Left lobe of liver (tissue), 2 donors: ENCODE results near the gene ANKRD60. TPM values are rescaled to one million over a fixed set of nuclear protein-coding genes. Genes with fewer than 3 reads are reported as not detected.

Source experiments
- ATAC-seq: fragments of 200-7000 bp; cut with Tn5 transposase; one replicate; pipeline ENCODE4 v1.9.1; 2020; ENCODE audit warnings: mild to moderate bottlenecking, moderate library complexity
- DNase-seq: peaks from one replicate; pipeline ENCODE4 v3.0.0-alpha.2; 2020; ENCODE audit warnings: low spot score
- total RNA-seq: library from RNA; stranded (reverse); gene quantifications from one replicate; pipeline ENCODE4 v1.2.1, GENCODE V29; 2021
- donor health status: DM: no; HTN: no; CAD: no; lungs with moderate emphysema.
- donor health status: DM: no; HTN: yes; CAD: no.

ANKRD60 gene
- total RNA-seq, 1 donor from 2014 or later, result not detected

DNA sequence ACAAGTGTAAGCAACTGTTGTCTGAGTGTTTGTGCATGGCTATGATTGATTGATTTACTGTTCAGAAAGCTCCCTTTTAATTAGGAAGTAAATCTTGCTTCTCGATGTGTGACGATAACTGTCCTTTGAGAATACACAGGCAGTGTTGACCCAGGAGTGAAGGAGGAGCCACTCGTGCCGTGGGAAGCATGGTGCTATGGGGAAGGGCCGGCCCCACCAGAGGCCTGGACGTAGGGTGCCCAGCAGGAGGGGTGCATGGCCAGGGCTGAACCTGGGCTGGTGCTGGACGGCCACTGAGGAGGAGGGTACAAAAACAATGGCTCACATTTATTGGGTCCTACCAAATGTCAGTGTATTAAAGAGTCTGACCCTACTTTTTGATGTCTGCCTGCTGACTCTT, 60.7 kb downstream of the ANKRD60 start:
- DNase-seq (no peak), ATAC-seq (no peak)

Other genes starting within 250 kb of the ANKRD60 start
- gene RAB22A, start 81.1 kb upstream of the ANKRD60 start, total RNA-seq, result 8.0 TPM
- 41.6 TPM for gene VAPB, start 160.6 kb upstream of the ANKRD60 start, total RNA-seq